GM18517 (cell line): Measurements from ENCODE around the gene DYNC1I1.

Experiments
- ATAC-seq: cut with Tn5 transposase; IDR thresholded peaks from one replicate; pipeline ENCODE4 v1.9.1; 2021; ENCODE audit warnings: mild to moderate bottlenecking, moderate library complexity; ENCODE audit not compliant: unreplicated experiment

Gene DYNC1I1

DNA sequence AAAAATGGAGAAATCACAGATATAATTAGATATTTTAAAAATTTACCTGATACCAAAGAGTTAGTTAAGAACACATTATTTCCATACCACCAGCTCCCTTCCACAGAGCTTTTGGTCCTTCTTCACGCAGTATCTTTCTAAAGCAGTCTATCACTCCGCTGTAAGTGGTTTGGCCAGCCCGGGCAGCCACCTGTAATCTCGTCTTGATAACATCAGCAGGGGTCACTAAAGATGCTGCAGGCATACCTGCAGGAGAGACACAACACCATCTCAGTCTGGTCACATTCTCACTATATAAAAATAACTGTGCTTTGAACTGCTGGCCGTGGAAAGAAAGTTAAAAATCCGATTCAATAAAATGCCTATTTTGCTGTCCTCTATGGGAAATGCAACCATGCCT, 349.4 kb downstream of the DYNC1I1 start:
- ATAC-seq, result no peak

DNA sequence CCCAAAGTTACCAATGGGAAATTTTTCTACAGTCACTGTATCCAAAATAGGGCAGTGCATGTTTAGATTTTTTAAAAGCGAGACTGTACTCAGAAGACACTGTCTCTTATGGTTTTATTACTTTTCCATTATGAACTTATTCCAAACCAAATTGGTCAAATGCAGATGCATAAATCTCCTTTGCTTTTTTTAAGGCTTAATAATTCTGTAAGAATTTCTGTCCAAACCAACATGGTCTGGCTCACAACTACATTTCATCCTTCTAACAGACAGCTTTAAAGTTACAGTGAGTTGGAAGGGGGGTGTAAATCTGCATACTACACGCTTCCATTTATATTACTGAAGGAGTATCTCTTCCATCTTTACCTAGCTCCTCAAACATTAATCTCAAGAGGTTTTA, 350.4 kb downstream of the DYNC1I1 start:
- ATAC-seq, result no peak

DNA sequence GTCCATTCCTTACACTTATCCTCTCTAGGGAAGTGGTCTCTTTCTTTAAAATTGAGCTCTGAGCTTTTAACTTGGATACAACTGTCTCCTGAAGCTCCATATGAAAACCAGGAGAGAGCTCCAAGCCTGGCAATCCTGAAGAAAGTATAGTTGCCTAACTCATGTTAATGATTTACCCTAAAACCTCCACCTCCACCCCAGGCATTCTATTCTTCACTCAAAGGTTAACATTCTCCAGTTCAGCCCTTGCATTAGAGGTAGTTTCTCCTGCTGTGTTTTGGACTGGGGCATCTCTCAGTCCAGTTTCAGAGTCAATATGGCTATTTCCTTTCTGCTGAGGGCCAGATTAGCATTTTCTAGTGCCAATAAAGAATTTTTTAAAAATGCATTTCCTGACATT, 354.0 kb downstream of the DYNC1I1 start:
- ATAC-seq, result no peak

DNA sequence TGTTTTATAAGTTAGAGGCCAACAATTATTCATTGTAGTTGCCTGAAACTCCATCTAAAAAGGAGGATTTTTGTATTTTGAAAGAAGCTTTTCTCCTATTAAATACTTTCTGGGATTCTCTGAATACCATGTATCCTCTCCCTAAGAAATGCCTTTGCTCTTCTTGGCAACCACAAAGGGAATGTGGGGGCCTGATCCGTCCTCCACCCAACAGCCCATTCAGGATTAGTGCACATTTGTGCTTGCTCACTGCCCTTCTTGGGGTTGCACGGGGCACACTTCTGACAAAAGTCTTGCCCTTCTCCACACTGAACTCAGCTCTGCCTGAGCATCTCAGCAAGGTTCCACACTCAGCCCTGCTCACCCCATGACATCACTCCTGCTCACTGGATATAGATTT, 355.4 kb downstream of the DYNC1I1 start:
- no peak for ATAC-seq

DNA sequence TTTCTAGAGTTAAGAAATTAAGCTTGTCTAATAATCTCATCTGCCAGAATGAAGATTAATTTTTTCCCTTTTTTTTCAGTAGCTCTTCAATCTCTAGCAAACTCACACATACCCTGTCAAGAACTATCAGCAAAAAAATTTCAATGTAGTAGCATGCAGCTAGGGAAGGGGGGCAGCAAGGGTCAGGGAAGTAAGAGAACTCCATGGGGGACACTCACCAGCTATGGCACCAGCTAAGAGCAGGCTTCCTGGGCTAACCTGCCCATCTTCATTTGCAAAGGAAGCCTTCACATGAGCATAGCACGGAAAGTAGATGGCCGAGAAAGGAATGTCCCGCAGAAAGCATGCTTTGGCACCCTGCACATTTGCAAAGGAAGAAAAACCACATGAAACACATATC, 359.2 kb downstream of the DYNC1I1 start:
- no peak for ATAC-seq

DNA sequence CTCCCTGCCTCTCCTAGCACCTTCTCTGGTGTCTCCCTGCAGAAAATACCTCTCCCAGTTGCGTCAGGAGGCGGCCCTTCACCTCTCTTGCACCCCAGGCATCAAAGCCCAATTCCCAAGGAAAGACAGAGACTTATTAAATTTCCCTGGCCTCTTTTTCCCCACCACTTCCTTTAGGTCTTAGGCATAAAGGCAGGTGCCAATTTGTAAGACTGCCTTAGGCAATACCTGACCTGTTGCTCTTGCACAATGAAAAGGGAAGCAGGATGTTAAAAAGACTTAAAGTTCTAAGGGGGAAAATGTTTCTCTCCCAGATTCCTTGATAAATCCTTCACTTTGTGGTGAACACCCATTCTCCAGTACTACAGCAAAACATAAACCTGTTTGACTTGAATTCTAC, 362.9 kb downstream of the DYNC1I1 start:
- ATAC-seq, result no peak

DNA sequence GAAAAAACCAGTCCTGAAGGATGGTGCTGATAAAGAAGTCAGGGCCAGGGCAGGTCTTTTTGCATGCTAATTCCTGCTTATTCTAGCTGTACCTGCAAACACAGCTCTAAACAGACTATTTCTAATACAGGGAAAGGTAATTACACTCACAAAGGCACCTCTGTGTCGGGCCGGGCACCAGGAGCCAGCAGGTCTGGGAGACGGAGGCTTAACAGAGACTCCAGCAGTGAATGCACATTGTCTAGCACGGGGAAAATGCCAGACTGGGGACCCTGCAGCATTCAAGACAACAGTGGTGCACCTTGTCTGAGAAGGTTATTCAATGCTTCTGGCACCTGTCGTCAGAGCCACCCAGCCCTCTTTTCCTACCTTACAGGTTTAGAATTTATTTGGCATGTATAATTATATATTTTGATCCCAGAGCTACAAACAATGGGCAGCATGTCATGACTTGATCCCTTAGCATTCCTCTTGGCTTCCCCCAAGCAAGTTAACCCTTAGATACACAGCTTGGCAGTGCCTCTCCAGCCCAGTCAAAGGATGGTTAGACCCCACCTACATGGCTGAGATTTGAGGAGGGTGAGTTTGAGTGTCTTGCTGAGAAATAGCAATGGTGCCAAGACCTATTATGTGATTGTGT, 364.4 kb downstream of the DYNC1I1 start:
- ATAC-seq, result no peak

DNA sequence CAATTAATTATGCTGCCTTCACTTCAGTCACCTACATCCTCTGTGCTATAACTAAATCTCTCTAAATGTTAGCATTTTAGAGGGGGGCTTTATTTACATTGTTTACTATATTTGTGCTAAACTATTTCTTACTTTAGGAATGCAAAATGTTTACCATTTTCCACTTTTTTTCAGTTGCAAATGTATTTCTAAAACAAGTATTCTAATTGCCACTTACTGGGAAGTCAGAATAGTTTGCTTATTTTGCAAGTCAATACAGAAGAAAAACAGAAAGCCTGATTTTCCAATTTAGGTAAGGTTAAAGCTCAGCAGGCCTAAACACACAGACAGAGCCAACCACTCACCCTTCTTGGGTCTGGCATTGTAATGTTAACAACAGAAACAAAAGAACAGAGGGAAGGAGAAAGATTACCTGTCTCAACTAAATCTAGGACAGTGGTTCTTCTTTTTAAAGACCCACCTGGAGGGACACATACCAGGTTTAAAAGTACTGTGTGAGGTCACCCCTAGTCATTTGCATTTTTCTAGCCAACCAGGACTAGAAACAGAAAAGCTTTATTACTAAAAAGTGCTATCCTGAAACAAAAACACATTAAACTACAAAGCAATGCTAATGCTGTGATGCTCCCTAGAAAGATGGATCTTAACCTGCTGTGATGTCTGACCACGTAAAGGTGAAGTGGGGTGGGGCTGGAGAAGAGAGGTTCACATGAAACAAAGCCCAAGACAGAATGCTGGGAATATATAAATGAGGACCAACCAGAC, 371.3 kb downstream of the DYNC1I1 start:
- ATAC-seq, result no peak

DNA sequence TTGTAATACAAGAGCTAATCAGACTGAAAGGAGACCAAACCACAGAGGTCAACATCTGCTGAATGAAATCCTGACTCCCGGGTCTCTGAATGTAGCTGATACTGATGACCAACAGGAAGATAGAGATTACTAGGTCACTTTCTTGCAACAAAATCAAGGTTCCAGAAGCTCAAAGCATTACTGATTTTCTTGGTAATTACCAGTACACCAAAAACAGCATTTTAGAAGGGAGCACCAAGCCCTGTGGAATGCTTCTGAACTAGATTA, 371.8 kb downstream of the DYNC1I1 start:
- ATAC-seq, result no peak
